GM19043 (cell line): ENCODE results near the gene CCN5.

Experiments used
- ATAC-seq: cut with Tn5 transposase; IDR thresholded peaks from one replicate; pipeline ENCODE4 v1.9.1; 2021; ENCODE audit warnings: low read depth; ENCODE audit not compliant: unreplicated experiment

CCN5 gene

DNA sequence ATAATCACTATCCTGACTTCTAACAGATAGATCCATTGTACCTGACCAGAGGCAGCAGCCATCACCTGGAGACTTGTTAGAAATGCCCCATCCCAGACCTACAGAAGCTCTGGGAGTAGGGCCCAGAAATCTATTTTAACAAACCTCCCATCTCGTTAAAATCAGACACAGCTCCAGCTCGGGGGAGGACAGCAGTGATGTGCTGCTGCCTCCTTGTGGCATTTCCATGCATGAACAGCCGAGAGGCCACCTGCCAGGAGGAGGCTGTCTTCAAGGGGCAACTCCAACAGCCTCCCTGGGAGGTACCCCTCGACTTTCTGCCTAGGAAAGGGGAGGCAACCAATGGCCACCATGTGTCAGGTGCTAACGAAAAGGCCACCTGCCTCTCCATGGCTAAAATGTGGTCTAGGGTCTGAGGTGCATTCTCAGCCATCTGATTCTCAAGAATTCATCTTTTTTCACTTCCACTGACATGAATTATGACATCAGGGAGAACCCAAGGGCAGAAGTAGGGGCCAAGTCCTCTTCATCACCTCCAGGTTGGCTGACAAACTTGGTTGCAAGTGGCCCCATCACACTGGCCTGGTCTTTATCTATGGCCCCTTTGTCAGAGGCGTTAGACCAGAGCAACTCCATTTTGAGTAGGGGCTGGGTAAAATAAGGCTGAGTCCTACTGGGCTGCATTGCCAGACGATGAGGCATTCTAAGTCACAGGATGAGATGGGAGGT, 18.3 kb downstream of the CCN5 start:
- no peak for ATAC-seq

DNA sequence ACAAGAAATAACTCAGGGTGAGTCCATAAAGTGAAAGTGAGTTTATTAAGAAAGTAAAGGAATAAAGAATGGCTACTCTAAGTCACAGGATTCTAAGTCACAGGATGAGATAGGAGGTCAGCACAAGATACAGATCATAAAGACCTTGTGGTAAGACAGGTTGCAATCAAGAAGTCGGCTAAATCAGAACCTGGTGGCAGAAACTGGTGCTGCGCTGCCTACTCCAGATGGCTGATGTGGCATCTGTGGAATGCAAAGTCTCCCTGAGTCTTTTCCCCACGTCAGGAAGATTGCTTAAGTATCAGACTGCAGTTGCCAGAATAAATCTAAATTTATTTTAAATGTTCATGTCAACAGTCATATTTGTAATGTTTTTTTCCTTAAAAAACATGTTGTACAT, 19.8 kb downstream of the CCN5 start:
- ATAC-seq, result no peak

DNA sequence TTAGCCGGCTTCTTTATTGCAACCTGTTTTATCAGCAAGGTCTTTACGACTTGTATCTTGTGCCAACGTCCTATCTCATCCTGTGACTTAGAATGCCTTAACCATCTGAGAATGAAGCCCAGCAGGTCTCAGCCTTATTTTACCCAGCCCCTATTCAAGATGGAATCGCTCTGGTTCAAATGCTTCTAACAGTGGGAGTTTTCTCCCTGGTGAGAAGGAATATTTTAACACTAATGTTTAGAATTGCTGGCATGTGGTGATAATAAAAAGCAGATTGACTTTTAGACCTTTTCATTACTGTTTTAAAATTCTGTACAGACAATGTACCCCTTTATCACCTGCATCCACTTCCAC, 20.6 kb downstream of the CCN5 start:
- no peak for ATAC-seq

DNA sequence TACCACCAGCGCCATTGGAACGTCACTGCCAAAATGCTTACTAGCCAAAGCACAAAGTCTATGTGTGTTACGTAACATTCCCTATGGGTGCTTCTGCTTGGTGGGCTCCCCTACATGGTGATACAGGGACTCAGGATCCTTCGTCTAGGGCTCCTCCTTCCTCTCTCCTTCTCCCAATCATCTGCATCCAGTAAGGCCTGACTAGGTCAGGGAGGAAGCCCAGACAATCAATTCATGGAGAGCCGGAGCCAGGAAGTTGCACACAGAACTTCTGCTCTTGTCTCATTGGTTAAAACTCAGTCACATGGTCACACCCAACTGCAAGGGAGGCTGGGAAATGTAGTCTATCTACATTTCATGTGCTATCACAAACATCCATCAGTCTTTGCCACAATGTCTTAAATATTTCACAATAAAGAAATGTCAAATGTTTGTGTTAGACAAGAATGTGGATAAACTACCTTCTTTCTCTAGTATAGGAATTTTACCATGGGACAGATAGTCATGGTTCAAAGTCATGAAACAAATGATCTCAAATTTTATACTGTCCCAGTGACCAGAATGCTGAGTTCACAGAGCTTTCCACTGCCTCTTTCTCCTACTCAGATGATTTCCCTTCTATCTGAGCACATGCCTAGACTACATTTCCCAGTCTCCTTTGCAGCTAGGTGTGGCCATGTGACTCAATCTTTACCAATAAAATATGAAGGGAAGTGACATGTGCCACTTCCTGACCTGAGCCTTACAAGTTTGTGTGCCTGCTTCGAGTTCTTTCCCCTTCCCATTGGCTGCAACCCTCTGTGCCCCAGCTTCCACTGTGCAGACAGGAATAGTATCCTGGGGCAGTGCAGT, 21.2 kb downstream of the CCN5 start:
- ATAC-seq, result no peak

DNA sequence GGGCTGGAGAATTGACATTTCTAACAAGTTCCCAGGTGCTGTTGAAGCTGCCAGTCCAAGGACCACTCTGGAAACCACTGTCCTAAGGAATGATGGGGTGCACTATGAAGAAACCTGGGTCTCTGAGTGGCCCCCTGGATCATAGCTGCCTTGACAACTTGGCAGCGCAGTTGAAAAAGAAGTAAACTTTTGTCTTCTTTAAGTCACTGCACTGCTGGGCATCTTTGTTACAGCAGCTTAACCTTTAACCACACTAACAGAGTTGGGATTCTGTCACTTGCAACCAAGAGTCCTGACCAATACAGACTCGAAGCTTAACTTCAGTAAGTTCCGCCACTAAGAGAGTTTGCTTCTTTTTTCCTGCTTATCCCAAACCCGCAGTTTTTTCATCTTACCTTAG, 21.9 kb downstream of the CCN5 start:
- ATAC-seq, result no peak

DNA sequence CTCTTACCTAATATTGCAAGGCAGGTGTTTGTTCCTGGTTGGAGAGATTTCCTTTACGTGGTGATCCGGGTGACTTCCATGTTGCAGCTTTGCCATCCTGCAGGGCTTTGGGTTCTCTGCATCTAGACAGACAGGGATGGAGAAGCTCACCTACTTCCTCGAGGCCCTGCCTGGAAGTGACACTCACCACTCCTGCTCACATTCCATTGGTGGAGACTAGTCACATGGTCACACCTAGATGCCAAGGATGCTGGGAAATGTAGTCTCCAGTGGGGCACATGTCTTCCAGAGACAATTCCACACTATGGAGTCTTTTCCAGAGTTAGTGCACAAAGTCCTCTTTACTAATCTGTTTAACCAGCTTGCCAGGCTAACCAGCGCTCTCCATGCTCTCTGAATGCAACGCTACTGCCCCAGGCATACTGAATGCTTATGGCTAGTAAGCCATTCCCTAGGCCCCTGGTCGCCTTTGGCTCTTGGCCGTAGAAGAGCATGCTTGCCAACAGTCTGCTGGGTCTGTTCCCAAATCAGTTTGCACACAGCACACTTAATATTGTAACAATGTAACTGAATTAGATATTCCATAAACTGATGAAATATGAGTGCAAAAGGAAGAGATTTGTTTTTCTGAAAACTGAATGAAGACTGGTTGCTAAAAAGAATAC, 23.8 kb downstream of the CCN5 start:
- no peak for ATAC-seq

DNA sequence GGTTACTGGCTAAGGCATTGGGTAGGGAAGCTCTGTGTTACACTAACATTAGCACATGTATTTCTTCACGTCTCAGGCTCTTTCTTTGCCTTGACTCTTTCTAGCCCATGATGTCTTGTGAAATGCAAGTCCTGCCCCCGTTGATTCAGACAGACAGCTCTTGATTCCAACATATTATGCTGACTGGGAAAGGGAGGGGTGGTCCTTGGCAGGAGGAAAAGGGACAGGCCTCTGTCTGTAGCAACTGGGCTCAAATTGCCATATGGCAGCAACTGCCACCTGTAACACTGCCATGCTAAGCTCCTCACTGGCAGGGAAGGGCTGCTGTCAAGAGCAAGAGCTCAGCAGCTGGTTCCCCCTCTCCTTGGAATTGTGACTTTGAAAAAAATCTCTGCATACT, 24.8 kb downstream of the CCN5 start:
- ATAC-seq, result no peak

DNA sequence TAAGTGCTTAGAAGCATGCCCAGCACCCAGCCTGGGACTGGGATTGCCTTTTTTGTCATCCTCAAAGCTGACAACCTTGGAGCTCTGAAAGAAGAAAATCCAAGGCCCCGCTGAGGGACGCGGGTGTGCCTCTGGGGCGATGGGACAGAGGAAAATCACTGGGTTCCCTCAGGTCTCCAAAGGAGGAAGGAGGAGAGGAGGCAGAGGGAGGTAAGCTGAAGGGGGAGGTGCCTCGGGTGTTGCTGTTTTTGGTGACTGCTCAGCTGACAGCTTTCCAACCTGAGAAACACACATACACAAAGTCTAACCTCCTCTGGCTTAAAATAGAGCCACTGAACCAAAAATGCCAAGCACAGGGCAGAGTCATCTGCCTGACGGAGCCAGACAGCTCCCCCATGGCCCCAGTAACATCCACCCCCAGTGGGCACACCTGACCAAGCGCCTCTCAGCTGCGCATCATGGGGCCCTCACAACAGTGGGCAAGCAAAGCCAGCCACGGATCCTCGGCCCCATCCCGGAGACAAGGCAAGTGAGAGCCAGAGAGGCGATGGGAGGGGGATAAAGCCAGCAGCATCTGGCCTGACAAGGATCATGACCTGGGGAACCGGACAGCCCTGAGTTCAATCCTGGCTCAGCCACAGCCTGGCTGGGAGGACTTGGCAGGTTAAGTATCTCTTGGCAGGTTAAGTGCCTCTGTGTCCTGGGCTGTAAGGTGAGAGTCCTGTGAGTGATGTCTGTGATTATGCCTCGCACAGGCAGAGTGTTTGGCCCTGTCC, 27.3 kb downstream of the CCN5 start:
- ATAC-seq, result no peak

DNA sequence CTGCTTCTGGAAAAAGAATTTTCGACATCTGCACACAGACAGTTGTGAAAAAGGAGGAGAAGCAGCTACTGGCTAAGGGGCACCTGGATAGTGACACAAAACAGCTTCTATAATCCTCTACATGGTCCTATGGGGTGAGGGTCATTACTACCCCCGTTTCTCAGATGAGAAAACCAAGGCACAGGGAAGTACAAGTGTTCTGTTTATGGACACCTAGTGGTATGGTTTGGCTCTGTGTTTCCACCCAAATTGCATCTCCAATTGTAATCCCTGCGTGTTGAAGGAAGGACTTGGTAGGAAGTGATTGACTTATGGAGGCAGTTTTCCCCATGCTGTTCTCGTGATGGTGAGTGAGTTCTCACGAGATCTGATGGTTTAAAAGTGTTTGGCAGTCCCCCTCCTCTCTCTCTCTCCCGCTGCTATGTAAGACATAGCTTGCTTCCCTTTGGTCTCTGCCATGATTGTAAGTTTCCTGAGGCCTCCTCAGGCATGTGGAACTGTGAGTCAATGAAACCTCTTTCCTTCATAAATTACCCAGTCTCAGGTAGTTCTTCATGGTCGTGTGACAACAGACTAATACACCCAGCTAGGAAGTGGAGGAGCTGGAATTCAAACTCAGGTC, 28.0 kb downstream of the CCN5 start:
- no peak for ATAC-seq

DNA sequence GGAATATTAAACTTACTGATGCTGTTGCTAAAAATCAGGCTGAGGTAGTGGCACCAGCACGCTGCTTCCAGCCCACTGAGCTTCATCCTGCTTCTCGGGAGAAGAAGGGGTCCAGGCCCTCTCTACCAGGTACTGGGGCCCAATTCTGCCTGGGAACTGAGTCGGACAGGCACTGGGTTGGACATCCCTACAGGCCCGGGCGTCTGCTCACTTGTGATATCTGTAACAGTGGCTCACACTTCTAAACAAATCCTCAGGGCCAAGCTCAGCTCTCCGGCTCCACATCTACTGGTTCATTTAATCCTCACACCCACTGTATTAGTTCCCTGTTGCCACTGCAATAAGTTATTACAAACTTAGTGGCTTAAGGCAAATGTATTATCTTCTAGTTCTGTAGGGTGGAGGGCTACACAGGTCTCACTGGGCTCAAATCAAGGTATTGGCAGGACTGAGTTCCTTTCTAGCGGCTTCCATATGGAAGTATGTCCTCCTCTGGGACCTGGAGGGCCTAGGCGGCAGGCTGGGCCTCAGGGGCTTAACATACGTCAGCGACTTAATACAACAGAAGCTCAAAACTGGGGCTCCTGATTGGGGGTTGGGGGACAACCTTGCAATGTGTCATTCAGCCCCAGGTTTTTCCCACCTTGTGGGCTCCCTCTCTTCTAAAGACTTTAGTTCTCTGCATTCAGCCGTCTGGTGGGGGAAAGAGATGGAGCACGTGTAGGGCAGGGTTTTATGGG, 28.9 kb downstream of the CCN5 start:
- ATAC-seq, result no peak

DNA sequence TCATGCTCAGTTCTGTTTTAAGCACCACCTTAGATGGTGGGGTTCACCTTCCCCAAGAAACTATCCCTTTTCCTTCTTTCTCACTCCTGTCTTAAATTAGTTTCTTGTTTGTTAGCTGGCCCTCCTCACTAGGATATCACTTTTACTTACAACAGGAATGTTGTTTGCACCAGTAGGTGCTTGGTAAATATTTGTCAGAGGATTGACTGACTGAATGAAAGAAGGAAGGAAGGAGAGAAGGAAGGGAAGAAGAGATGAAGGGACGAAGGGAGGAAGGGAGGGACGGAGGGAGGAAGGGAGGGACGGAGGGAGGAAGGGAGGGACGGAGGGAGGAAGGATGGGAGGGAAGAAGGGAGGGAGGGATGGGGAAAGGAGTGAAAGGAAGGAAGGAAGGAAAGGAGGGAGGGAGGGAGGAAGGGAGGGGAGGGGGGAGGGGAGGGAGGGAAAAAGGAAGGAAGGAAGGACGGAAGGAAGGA, 30.0 kb downstream of the CCN5 start:
- ATAC-seq, result no peak

DNA sequence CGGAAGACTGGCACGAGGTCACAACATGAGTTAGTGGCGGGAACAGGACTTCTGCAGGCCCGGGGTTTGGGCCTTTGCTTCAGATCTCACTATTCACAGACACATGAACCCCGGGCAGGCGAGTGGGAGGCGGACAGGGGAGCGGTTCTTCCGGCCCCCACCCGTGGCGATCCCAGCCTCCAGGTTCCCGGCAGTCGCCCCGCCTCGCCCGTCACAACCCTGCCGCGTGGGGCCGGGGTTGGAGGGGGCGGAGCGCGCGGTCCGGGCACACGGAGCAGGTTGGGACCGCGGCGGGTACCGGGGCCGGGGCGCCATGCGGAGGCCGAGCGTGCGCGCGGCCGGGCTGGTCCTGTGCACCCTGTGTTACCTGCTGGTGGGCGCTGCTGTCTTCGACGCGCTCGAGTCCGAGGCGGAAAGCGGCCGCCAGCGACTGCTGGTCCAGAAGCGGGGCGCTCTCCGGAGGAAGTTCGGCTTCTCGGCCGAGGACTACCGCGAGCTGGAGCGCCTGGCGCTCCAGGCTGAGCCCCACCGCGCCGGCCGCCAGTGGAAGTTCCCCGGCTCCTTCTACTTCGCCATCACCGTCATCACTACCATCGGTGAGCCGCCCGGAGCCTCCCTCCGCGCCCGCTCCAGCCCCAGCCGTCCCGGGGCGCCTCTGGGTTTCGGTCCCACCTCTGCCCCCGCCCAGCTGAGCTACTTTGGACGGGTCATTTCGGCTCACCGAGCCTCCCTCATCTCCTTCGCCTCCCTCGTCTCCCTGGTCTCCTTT, 30.6 kb downstream of the CCN5 start, which contains the start of gene KCNK15:
KCNK15 (plus strand) TSS at position 268 of the 769 bp plus-strand sequence; CDS start at position 314, 46 bp downstream.
- ATAC-seq, result no peak

DNA sequence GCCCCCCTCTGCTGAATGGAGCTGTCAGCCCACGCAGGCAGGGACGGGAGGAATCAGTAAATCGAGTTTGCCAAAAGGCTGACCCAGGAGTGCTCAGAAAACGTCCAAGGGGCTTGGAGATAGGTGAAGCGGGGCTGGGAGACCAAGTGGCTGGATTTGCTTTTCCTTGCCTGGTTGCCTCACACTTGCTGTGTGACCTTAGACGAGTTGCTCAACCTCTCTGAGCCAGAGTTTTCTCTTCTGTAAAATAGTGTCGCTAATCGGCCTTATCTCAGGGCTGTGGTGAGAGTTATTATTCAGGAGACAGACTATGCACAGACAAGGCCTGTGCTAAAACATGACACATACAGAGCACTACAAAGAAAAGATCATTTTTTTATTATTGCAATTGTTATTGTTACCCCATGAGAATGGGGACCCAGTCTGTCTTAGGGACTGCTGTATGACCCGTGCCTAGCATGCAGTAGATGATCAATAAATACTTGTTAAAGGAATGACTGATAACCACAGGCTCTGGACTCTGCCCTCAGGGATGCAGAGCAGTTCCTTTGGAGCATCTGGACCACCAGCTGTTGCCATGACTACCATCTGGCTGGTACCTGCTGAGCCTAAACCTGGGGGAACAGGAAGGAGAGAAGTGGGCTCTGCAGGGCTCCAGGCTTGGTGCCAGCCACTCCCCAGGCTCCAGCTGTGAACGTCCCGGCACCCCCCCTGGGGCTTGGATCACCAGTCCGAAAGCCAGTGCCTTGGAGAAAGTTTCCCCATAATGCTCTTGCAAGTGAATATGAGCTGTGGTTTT, 31.4 kb downstream of the CCN5 start:
- ATAC-seq, result no peak

DNA sequence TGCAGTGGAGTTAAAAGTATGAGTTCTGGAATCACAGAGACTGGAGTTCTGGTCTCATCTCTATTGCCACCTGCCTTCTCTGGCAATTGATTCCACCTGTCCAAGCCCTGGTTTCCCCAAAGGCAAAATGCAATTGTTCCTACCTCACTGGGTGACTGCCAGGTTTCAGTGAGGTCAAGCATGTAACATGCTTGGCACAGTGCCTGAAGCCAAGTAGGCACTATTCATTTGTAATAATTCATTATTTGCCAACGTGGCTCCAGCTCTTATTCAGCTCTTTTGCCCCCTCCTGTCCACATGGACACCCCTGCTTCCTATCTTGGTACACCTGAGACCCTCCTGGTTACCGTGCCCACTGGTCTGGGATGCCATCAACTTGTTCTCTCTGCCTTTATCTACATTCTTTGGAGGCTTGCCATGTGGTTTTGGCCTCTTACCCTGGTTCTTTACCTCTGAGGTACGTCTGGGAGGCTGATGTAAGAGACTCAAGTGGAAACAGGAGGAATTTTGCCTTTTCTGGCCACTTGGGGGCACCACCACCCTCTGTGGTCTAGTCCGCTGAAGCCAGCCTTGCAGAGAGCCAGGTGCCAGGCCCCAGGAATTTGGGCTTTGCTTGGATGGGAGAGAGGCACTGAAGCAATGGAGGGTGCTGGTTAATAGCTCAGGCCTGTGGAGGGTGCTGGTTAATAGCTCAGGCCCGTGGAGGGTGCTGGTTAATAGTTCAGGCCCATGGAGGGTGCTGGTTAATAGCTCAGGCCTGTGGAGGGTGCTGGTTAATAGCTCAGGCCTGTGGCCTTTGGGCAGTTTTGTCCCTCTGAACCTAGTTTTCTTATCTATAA, 32.2 kb downstream of the CCN5 start:
- ATAC-seq, result no peak

DNA sequence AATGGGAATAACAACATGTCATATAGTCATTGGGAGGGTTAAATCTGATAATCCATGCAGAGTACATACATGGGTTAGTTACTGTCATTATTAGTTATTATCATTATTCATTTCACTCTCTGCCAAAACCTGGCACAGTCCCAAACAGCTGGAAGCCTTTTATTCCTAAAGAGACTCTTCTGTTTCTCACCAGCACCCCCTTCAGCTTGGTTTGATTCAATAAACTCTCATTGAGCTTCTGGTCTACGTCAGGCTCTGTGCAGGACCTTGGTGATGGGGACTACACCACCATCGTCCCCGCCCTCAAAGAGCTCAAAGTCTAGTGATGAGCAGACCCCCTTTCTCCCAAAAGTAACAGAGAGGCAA, 32.8 kb downstream of the CCN5 start:
- ATAC-seq, result no peak

DNA sequence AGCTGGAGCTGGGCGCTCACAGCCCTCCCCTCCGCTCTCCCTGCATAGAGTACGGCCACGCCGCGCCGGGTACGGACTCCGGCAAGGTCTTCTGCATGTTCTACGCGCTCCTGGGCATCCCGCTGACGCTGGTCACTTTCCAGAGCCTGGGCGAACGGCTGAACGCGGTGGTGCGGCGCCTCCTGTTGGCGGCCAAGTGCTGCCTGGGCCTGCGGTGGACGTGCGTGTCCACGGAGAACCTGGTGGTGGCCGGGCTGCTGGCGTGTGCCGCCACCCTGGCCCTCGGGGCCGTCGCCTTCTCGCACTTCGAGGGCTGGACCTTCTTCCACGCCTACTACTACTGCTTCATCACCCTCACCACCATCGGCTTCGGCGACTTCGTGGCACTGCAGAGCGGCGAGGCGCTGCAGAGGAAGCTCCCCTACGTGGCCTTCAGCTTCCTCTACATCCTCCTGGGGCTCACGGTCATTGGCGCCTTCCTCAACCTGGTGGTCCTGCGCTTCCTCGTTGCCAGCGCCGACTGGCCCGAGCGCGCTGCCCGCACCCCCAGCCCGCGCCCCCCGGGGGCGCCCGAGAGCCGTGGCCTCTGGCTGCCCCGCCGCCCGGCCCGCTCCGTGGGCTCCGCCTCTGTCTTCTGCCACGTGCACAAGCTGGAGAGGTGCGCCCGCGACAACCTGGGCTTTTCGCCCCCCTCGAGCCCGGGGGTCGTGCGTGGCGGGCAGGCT, 35.1 kb downstream of the CCN5 start:
- no peak for ATAC-seq
